ENCODE data around the gene HPCA.

DNA sequence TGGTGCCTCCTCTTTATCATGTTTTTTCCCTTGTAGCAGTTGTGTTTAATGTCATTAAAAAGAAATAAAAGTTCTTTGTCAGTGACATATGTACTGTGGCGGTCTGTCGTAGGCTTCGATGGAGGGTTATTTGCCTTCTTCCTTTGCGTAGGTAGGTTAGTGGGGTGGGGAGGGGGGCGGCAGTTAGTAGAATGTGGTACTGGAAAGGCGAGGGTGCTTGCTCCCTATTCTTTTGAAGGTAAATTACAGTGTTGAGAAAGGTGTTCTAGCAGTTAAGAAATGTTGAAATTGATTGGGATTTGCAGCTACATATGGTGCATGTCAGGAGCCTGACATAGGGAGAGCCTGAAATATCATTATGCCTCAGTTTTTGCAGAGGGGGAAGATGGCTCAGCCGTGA, 27.5 kb upstream of the HPCA start:
- TF ChIP-seq, protein P1, sequence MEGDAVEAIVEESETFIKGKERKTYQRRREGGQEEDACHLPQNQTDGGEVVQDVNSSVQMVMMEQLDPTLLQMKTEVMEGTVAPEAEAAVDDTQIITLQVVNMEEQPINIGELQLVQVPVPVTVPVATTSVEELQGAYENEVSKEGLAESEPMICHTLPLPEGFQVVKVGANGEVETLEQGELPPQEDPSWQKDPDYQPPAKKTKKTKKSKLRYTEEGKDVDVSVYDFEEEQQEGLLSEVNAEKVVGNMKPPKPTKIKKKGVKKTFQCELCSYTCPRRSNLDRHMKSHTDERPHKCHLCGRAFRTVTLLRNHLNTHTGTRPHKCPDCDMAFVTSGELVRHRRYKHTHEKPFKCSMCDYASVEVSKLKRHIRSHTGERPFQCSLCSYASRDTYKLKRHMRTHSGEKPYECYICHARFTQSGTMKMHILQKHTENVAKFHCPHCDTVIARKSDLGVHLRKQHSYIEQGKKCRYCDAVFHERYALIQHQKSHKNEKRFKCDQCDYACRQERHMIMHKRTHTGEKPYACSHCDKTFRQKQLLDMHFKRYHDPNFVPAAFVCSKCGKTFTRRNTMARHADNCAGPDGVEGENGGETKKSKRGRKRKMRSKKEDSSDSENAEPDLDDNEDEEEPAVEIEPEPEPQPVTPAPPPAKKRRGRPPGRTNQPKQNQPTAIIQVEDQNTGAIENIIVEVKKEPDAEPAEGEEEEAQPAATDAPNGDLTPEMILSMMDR (IDR thresholded peaks at IDR 0.05): no peak
- TF ChIP-seq EP300 (IDR thresholded peaks at IDR 0.05): no peak

All from suprapubic skin (tissue), 3 donors.